PC-9 (cell line): Measurements from ENCODE around the gene NT5C1A. TPM values are rescaled to one million over a fixed set of nuclear protein-coding genes. Genes with fewer than 3 reads are reported as not detected.

ENCODE experiments used
- BruUV-seq: library from RNA; stranded (reverse); fragments of 400-500 nt; replicated peaks from 2 replicates; lab custom pipeline; 2021; lab: Mats Ljungman, UMichigan
- CTCF ChIA-PET: fragments of 300-600 bp; sonication (Branson Sonifier 250); formaldehyde crosslinking; loops from one replicate; lab custom pipeline; 2022; ENCODE audit warnings: antibody characterized with exemption; lab: Charles Lee
- POLR2A ChIA-PET: fragments of 300-600 bp; sonication (Branson Sonifier 250); formaldehyde crosslinking; loops from one replicate; lab custom pipeline; 2022; ENCODE audit warnings: antibody characterized with exemption; ENCODE audit not compliant: unreplicated experiment; lab: Charles Lee
- DNase-seq, 2 experiments: peaks; one replicate each; pipeline versions ENCODE4 v3.0.0 to v3.0.0-alpha.2; 2015 to 2022; ENCODE audit warnings: mixed read lengths in 1 of 2
- H2AFZ ChIP-seq: fragments of 200-600 bp; sonication (generic); 2 replicates; pipeline ENCODE4 v1.8.1; 2017; ENCODE audit warnings: antibody characterized with exemption
- H3F3A ChIP-seq: fragments of 200-600 bp; sonication (generic); 2 replicates; pipeline ENCODE4 v1.8.1; 2017; ENCODE audit warnings: antibody characterized with exemption, mild to moderate bottlenecking, low read depth; ENCODE audit not compliant: insufficient read depth
- H3K27ac ChIP-seq: fragments of 200-600 bp; sonication (generic); 2 replicates; pipeline ENCODE4 v1.6.1; 2016; ENCODE audit warnings: mixed run types
- H3K27me3 ChIP-seq: fragments of 200-600 bp; sonication (generic); 2 replicates; pipeline ENCODE4 v1.6.1; 2016; ENCODE audit warnings: low read depth, mixed run types; ENCODE audit not compliant: insufficient read depth
- H3K36me3 ChIP-seq: fragments of 200-600 bp; sonication (generic); 2 replicates; pipeline ENCODE4 v1.6.1; 2016; ENCODE audit warnings: low read depth, mixed run types
- H3K4me1 ChIP-seq: fragments of 200-600 bp; sonication (generic); replicated peaks from 2 replicates; pipeline ENCODE4 v1.6.1; 2016; ENCODE audit warnings: mixed run types; ENCODE audit not compliant: insufficient read depth
- H3K4me2 ChIP-seq: fragments of 200-600 bp; sonication (generic); 2 replicates; pipeline ENCODE4 v1.6.1; 2017; ENCODE audit warnings: mixed run types
- H3K4me3 ChIP-seq: fragments of 200-600 bp; sonication (generic); 2 replicates; pipeline ENCODE4 v1.6.1; 2016; ENCODE audit warnings: mixed run types
- H3K79me2 ChIP-seq: fragments of 200-600 bp; sonication (generic); 2 replicates; pipeline ENCODE4 v1.6.1; 2017; ENCODE audit warnings: low read depth, mixed run types
- H3K9me2 ChIP-seq: fragments of 200-600 bp; sonication (generic); 2 replicates; pipeline ENCODE4 v1.8.1; 2017; ENCODE audit warnings: mild to moderate bottlenecking; ENCODE audit not compliant: insufficient read depth
- H3K9me3 ChIP-seq: fragments of 200-600 bp; sonication (generic); 2 replicates; pipeline ENCODE4 v1.8.1; 2016; ENCODE audit warnings: low read depth; ENCODE audit not compliant: insufficient read depth
- H4K20me1 ChIP-seq: fragments of 200-600 bp; sonication (generic); 2 replicates; pipeline ENCODE4 v1.8.1; 2017; ENCODE audit not compliant: insufficient read depth
- CTCF ChIP-seq: fragments of 200-600 bp; sonication (generic); conservative IDR thresholded peaks from 2 replicates; pipeline ENCODE4 v1.6.1; 2017; ENCODE audit warnings: mixed run types, antibody characterized with exemption, mild to moderate bottlenecking, moderate library complexity
- EZH2 ChIP-seq: fragments of 200-600 bp; sonication (generic); IDR thresholded peaks from 2 replicates; pipeline ENCODE4 v1.8.0; 2017; ENCODE audit warnings: antibody characterized with exemption, low read depth
- intact Hi-C: fragments of 100-400 bp; cut with micrococcal nuclease; formaldehyde crosslinking; loops from one replicate; pipeline ENCODE4 v1.10.0; 2022; ENCODE audit not compliant: unreplicated experiment
- total RNA-seq: library from RNA; stranded (reverse); gene quantifications from 2 replicates; pipeline ENCODE4 v1.2.3, GENCODE V29; 2021

Gene NT5C1A
- total RNA-seq, 1 experiment from 2014 or later = not detected

DNA sequence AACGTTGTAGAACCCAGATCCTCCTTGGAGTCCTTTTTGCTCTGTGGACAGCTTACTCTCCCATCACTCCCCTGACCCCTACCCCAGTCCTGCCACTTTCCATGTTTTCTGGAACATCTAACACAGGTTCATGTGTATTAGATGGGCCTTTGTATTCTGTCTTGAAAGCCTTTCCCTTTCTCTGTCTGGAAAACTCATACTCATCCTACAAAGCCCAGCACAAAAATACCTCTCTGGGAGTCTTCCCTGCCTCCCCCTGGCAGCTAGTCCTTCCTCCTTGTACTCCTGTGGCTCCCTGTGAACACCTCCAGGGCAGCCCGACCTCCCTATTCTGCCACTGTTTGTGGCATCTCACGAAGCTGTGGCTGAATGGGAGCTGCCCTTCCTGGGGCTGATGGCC is 24.7 kb downstream of the NT5C1A start:
- Histone ChIP-seq H3K27me3 (peaks cover 12% of the 10 kb centered on the region; the same call in 1 of the 2 replicates), H2AFZ (no peak overlapping the region), H3K9me2 (no peaks in the 10 kb centered on the region), H4K20me1 (no peaks in the 10 kb centered on the region), H3K27ac (no peak overlapping the region), H3K4me1 (no peaks in the 10 kb centered on the region), H3F3A (no peaks in the 10 kb centered on the region), H3K4me3 (no peak overlapping the region), H3K4me2 (no peak overlapping the region), H3K79me2 (no peaks in the 10 kb centered on the region), H3K36me3 (no peaks in the 10 kb centered on the region), H3K9me3 (no peaks in the 10 kb centered on the region)
- DNase-seq = no peak
- POLR2A ChIA-PET = interaction anchor here (0.5 kb wide), 1 partner anchor 58 kb away, joined by 5 read pairs; no protein-coding TSS in a partner anchor
- intact Hi-C loops = no loop called here
- CTCF ChIA-PET = no interaction called here
- TF ChIP-seq CTCF (no peak), EZH2 (no peak)
- BruUV-seq = no TSS peak

DNA sequence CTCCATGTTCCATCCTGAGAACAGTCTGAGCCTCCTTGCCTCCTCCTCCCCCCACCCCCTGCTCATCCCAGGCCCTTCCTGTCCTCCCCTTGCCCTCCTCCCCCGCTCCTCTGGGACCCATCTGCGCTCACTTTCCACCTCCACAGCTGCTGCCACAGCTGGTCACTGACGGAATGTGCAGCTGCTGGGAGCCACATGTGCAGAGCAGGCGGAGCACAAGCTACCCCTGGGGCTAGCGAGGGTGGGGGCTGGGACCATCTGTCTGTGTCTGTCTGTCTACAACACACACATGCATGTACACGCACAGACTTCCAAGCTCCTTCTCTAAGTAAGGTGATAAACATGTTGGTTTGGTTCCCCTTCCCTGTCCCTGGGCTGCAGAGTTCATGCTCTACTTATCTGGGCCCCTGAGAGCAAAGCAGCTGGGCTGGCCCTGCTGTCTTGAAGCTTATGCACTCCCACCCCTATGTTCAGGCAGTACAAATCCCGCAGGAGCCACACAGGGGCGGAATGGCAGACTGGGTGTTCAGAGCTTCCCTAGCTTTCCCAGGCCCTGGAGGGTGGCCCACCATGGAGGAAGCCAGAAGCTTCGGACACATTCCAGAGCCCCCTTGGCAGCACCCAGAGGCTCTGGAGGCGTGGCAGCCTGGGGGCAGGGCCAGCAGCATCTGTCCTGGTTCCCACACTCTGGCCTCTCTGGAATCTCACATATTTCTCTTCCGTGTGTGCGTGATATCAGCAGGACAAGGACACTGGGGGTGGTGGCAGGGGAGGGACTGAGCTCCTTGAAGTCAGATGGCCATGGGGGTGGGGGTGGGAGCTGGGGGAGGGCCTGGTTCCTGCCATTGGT is 25.4 kb downstream of the NT5C1A start:
- Histone ChIP-seq H3F3A (no peaks in the 10 kb centered on the region), H3K79me2 (no peaks in the 10 kb centered on the region), H3K9me2 (no peaks in the 10 kb centered on the region), H3K9me3 (no peaks in the 10 kb centered on the region), H3K4me2 (no peak overlapping the region), H3K27ac (no peak overlapping the region), H2AFZ (no peak overlapping the region), H3K4me1 (no peaks in the 10 kb centered on the region), H3K36me3 (no peaks in the 10 kb centered on the region), H3K27me3 (peaks cover 12% of the 10 kb centered on the region; the same call in 1 of the 2 replicates), H4K20me1 (no peaks in the 10 kb centered on the region), H3K4me3 (no peak overlapping the region)
- BruUV-seq = no TSS peak
- DNase-seq = no peak
- CTCF ChIA-PET = no interaction called here
- no peak for TF ChIP-seq EZH2
- TF ChIP-seq CTCF = no peak
- POLR2A ChIA-PET = interaction anchor here (0.5 kb wide), 1 partner anchor 59 kb away, joined by 5 read pairs; no protein-coding TSS in a partner anchor
- intact Hi-C loops = no loop called here

GRCh38 chr1:39645411-39646043 is 26.4 kb downstream of the NT5C1A start:
- H3K36me3 ChIP-seq = no peaks in the 10 kb centered on the region
- no peak overlapping the region for H3K27ac ChIP-seq
- no TSS peak for BruUV-seq
- no peaks in the 10 kb centered on the region for H3F3A ChIP-seq
- no peaks in the 10 kb centered on the region for H3K9me3 ChIP-seq
- H3K4me1 ChIP-seq = no peaks in the 10 kb centered on the region
- ChIA-PET CTCF (no interaction called here), POLR2A (no interaction called here)
- no peaks in the 10 kb centered on the region for H3K79me2 ChIP-seq
- no peaks in the 10 kb centered on the region for H4K20me1 ChIP-seq
- H3K27me3 ChIP-seq = peaks cover 12% of the 10 kb centered on the region; the same call in 1 of the 2 replicates
- no peak overlapping the region for H3K4me3 ChIP-seq
- H2AFZ ChIP-seq = no peak overlapping the region
- DNase-seq = no peak
- no peaks in the 10 kb centered on the region for H3K9me2 ChIP-seq
- intact Hi-C loops = no loop called here
- TF ChIP-seq CTCF (no peak), EZH2 (no peak)
- H3K4me2 ChIP-seq = no peak overlapping the region
